ENCODE results near the gene LIPT2. TPM values are rescaled to one million over a fixed set of nuclear protein-coding genes. Genes with fewer than 3 reads are reported as not detected.

LIPT2 gene
- total and polyA plus RNA-seq, 10 of the 15 experiments (the other 5 are each of a cell fraction or from before 2014, with no cell fraction given), result 0.69 to 7.5 (median 3.8) TPM

- ChIA-PET CTCF (interaction anchor here (0.9 to 1.6 kb wide), 4 partner anchors 8 to 108 kb away, joined by 3 to 8 read pairs (median 3); no protein-coding TSS in a partner anchor), POLR2A (no interaction called here), RAD21 (ENCODE audit: unreplicated experiment) (interaction anchor here (1.3 kb wide), 1 partner anchor 13 kb away, joined by 5 read pairs; no protein-coding TSS in a partner anchor), SMC1A (ENCODE audit: uncharacterized antibody, unreplicated experiment) (interaction anchor here (0.9 to 1.6 kb wide), 3 partner anchors 9 to 30 kb away, joined by 3 to 4 read pairs (median 3); no protein-coding TSS in a partner anchor)
- no peak overlapping the region for H2AFZ ChIP-seq (ENCODE audit: control insufficient read depth, low read depth, low read length)
- intact Hi-C loops (cut with micrococcal nuclease; ENCODE audit: unreplicated experiment) (no loop called here), in situ Hi-C loops (cut with MboI) (no loop called here)
- no peak overlapping the region for H3K4me3 ChIP-seq
- WGBS (ENCODE audit: insufficient coverage, insufficient replicate concordance, low lambda C conversion rate, missing lambda C conversion rate), result 30% methylated on average over 5 of the region's 5 CpGs
- H3K4me2 ChIP-seq (ENCODE audit: control insufficient read depth, insufficient read depth), result no peak overlapping the region
- no peaks in the 10 kb centered on the region for H3K4me1 ChIP-seq (ENCODE audit: control insufficient read depth, insufficient read depth, low read length)
- TF ChIP-seq MAX (IDR thresholded peaks at IDR 0.05; ENCODE audit: low read depth, low read length), result no peak
- no peak for TF ChIP-seq ZNF24 (IDR thresholded peaks at IDR 0.05)
- no peak for TF ChIP-seq JUNB (IDR thresholded peaks at IDR 0.05)
- no peak for DNase-seq (ENCODE audit: low read depth, low spot score)
- FAIRE-seq, result no peak
- no peak overlapping the region for H3K27ac ChIP-seq (ENCODE audit: control insufficient read depth, insufficient read depth)
- no peak for ATAC-seq
- H3K27me3 ChIP-seq (replicated peaks in 1 of 2; ENCODE audit: control insufficient read depth in 2 of 2, insufficient read depth in 2 of 2, low read length in 1 of 2), result peaks cover 3 to 9% of the 10 kb centered on the region in 2 experiments; a peak in 3 of 4 replicates
- no peak overlapping the region for H3K9ac ChIP-seq (ENCODE audit: control insufficient read depth, insufficient read depth, low read length)
- BruUV-seq (replicated peaks), result no TSS peak
- H3K79me2 ChIP-seq (ENCODE audit: control insufficient read depth, insufficient read depth, low read length), result no peaks in the 10 kb centered on the region
- H3K9me3 ChIP-seq (replicated peaks; ENCODE audit: control insufficient read depth, insufficient read depth, low read length), result no peaks in the 10 kb centered on the region
- no peaks in the 10 kb centered on the region for H4K20me1 ChIP-seq (ENCODE audit: control insufficient read depth, insufficient read depth)
- no peaks in the 10 kb centered on the region for H3K36me3 ChIP-seq (ENCODE audit: control insufficient read depth in 2 of 2, insufficient read depth in 2 of 2, low read length in 1 of 2)
Measured at GRCh38 chr11:74462631-74463030, 30.9 kb downstream of the LIPT2 start.

GRCh38 chr11:74462009-74462408 lies 31.5 kb downstream of the LIPT2 start:
- Histone ChIP-seq H3K9ac (ENCODE audit: control insufficient read depth, insufficient read depth, low read length) (no peak overlapping the region), H3K27me3 (replicated peaks in 1 of 2; ENCODE audit: control insufficient read depth in 2 of 2, insufficient read depth in 2 of 2, low read length in 1 of 2) (peaks cover 3 to 9% of the 10 kb centered on the region in 2 experiments; a peak in 3 of 4 replicates), H3K4me1 (ENCODE audit: control insufficient read depth, insufficient read depth, low read length) (no peaks in the 10 kb centered on the region), H3K27ac (ENCODE audit: control insufficient read depth, insufficient read depth) (no peak overlapping the region), H3K4me2 (ENCODE audit: control insufficient read depth, insufficient read depth) (no peak overlapping the region), H2AFZ (ENCODE audit: control insufficient read depth, low read depth, low read length) (no peak overlapping the region), H4K20me1 (ENCODE audit: control insufficient read depth, insufficient read depth) (no peaks in the 10 kb centered on the region), H3K36me3 (ENCODE audit: control insufficient read depth in 2 of 2, insufficient read depth in 2 of 2, low read length in 1 of 2) (no peaks in the 10 kb centered on the region), H3K79me2 (ENCODE audit: control insufficient read depth, insufficient read depth, low read length) (no peaks in the 10 kb centered on the region), H3K4me3 (no peak overlapping the region), H3K9me3 (replicated peaks; ENCODE audit: control insufficient read depth, insufficient read depth, low read length) (no peaks in the 10 kb centered on the region)
- ChIA-PET CTCF (interaction anchor here (0.9 to 1.6 kb wide), 4 partner anchors 8 to 108 kb away, joined by 3 to 8 read pairs (median 3); no protein-coding TSS in a partner anchor), SMC1A (ENCODE audit: uncharacterized antibody, unreplicated experiment) (interaction anchor here (1.1 kb wide), 1 partner anchor 31 kb away, joined by 3 read pairs; no protein-coding TSS in a partner anchor), RAD21 (ENCODE audit: unreplicated experiment) (interaction anchor here (1.3 kb wide), 1 partner anchor 12 kb away, joined by 5 read pairs; no protein-coding TSS in a partner anchor), POLR2A (no interaction called here)
- BruUV-seq (replicated peaks), result no TSS peak
- ATAC-seq (no peak), FAIRE-seq (no peak), DNase-seq (ENCODE audit: low read depth, low spot score) (no peak)
- intact Hi-C loops (cut with micrococcal nuclease; ENCODE audit: unreplicated experiment), result no loop called here
- in situ Hi-C loops (cut with MboI), result no loop called here
- TF ChIP-seq BACH1 (IDR thresholded peaks at IDR 0.05; ENCODE audit: borderline replicate concordance) (no peak), PBX3 (IDR thresholded peaks at IDR 0.05; ENCODE audit: insufficient replicate concordance, low read depth, low read length) (no peak), E2F4 (IDR thresholded peaks at IDR 0.05; ENCODE audit: low read depth, low read length) (no peak)
- WGBS (ENCODE audit: insufficient coverage, insufficient replicate concordance, low lambda C conversion rate, missing lambda C conversion rate), result 0% methylated on average over 2 of the region's 2 CpGs

Measured in GM12878 (cell line).